Right lobe of liver (tissue), 4 donors: ENCODE measurements around the gene NOD2.

Experiments
- CTCF ChIP-seq, 4 donors: fragments of 200-600 bp in 3 of 4; fragments of 450-650 bp in 1 of 4; IDR thresholded peaks; one replicate each; pipeline versions ENCODE4 v1.5.1 to v1.8.0; 2016 to 2022; ENCODE audit warnings: antibody characterized with exemption in 4 of 4, mild to moderate bottlenecking in 2 of 4
- POLR2A ChIP-seq: fragments of 450-650 bp; IDR thresholded peaks from one replicate; pipeline ENCODE4 v1.6.1; 2017; ENCODE audit warnings: antibody characterized with exemption, mild to moderate bottlenecking
- donor health status: DM: no; HTN: no; CAD: no.
- donor health status: DM: no; HTN: no; CAD: no.
- donor health status: DM: no; HTN: yes; CAD: no.

- TF ChIP-seq CTCF (IDR thresholded peaks at IDR 0.05): no peak
- TF ChIP-seq POLR2A: no peak
Measured at GRCh38 chr16:50678531-50678930, 14.9 kb upstream of the NOD2 start.
